Sigmoid colon (tissue), 4 donors: ENCODE data around the gene ADAMTS19.

Experiments
- CTCF ChIP-seq, 4 experiments: fragments of 450-650 bp in 3 of 4; fragments of 200-600 bp in 1 of 4; IDR thresholded peaks; one replicate each; pipeline ENCODE4 v1.5.1; 2016 to 2019; ENCODE audit warnings: antibody characterized with exemption in 4 of 4, mild to moderate bottlenecking in 3 of 4, moderate library complexity in 2 of 4
- EP300 ChIP-seq, 4 donors: sonication (generic); formaldehyde crosslinking; IDR thresholded peaks; one replicate each; pipeline ENCODE4 v1.6.1; 2017; ENCODE audit warnings: antibody characterized with exemption in 4 of 4
- POLR2A ChIP-seq, 2 donors: fragments of 450-650 bp; IDR thresholded peaks; one replicate each; pipeline ENCODE4 v1.6.1; 2016; ENCODE audit warnings: antibody characterized with exemption in 2 of 2, mild to moderate bottlenecking in 2 of 2, moderate library complexity in 2 of 2
- POLR2AphosphoS5 ChIP-seq, 4 donors: sonication (generic); formaldehyde crosslinking; IDR thresholded peaks; one replicate each; pipeline ENCODE4 v1.6.1; 2017; ENCODE audit warnings: antibody characterized with exemption in 4 of 4

GRCh38 chr5:129630101-129630500 is 170.0 kb downstream of the ADAMTS19 start:
- TF ChIP-seq CTCF (IDR thresholded peaks at IDR 0.05) = no peak
- TF ChIP-seq POLR2A (IDR thresholded peaks at IDR 0.05) = no peak
- no peak for TF ChIP-seq EP300 (IDR thresholded peaks at IDR 0.05)
- TF ChIP-seq POLR2AphosphoS5 (IDR thresholded peaks at IDR 0.05) = no peak
